Fibroblast of villous mesenchyme (primary cell): ENCODE measurements around the gene RSPH6A. TPM values are rescaled to one million over a fixed set of nuclear protein-coding genes. Genes with fewer than 3 reads are reported as not detected.

Experiments used
- DNase-seq: peaks from one replicate; pipeline ENCODE4 v3.0.0-alpha.2; 2010; ENCODE audit warnings: low read depth
- H3K4me3 ChIP-seq: 2 replicates; pipeline ENCODE4 v1.5.1; 2011; ENCODE audit warnings: low read depth, mild to moderate bottlenecking, low read length
- total RNA-seq: library from RNA; depleted of rRNA; stranded (reverse); fragments of >200 nt; gene quantifications from 2 replicates; pipeline ENCODE4 v1.2.3, GENCODE V29; 2012
- TF ChIP-seq, protein P1 (sequence below): IDR thresholded peaks from 2 replicates; pipeline ENCODE4 v1.5.1; 2012; ENCODE audit warnings: low read depth, mild to moderate bottlenecking, low read length; ENCODE audit not compliant: insufficient read depth

The RSPH6A gene
- total RNA-seq, 1 donor: under 0.01 TPM

DNA sequence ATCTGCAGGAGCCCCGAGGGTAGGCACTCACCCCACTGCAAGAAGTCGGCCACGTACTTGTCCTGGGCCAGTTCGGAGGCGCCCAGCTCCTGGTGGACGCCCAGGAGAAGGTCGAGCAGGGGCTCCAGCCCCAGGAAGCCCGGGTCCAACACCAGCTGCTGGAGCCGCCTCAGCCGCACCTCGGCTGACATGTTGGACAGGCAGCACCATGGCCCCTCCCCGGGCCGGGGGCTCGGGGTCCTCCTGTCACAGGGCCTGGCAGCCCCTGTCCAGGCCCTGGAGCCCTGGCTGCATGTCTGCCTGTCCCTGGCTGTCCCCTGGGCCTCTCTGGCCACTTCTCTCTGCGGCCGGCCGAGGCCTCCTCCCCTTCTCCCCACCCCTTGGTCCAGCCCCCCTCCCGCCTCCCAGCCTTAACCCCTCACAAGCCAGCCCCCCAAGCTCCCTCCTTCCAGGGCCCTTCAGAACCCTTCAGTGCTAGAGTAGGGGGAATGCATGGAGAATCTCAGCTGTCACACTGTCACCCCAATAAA is 32.9 kb downstream of the RSPH6A start, which contains the start of gene DMPK:
Gene DMPK (minus strand): TSS at position 329 of the 530 bp plus-strand sequence. CDS start 138 bp downstream, at position 191.
- TF ChIP-seq, protein P1, sequence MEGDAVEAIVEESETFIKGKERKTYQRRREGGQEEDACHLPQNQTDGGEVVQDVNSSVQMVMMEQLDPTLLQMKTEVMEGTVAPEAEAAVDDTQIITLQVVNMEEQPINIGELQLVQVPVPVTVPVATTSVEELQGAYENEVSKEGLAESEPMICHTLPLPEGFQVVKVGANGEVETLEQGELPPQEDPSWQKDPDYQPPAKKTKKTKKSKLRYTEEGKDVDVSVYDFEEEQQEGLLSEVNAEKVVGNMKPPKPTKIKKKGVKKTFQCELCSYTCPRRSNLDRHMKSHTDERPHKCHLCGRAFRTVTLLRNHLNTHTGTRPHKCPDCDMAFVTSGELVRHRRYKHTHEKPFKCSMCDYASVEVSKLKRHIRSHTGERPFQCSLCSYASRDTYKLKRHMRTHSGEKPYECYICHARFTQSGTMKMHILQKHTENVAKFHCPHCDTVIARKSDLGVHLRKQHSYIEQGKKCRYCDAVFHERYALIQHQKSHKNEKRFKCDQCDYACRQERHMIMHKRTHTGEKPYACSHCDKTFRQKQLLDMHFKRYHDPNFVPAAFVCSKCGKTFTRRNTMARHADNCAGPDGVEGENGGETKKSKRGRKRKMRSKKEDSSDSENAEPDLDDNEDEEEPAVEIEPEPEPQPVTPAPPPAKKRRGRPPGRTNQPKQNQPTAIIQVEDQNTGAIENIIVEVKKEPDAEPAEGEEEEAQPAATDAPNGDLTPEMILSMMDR: no peak
- H3K4me3 ChIP-seq: peak within 1 kb of the TSS; percentile 71
- DNase-seq: peak; percentile 52

GRCh38 chr19:45781214-45782161 is 33.6 kb downstream of the RSPH6A start:
- DNase-seq: peak; percentile 21
- peak overlapping the region; percentile 71 for H3K4me3 ChIP-seq
- TF ChIP-seq, protein P1: no peak

DNA sequence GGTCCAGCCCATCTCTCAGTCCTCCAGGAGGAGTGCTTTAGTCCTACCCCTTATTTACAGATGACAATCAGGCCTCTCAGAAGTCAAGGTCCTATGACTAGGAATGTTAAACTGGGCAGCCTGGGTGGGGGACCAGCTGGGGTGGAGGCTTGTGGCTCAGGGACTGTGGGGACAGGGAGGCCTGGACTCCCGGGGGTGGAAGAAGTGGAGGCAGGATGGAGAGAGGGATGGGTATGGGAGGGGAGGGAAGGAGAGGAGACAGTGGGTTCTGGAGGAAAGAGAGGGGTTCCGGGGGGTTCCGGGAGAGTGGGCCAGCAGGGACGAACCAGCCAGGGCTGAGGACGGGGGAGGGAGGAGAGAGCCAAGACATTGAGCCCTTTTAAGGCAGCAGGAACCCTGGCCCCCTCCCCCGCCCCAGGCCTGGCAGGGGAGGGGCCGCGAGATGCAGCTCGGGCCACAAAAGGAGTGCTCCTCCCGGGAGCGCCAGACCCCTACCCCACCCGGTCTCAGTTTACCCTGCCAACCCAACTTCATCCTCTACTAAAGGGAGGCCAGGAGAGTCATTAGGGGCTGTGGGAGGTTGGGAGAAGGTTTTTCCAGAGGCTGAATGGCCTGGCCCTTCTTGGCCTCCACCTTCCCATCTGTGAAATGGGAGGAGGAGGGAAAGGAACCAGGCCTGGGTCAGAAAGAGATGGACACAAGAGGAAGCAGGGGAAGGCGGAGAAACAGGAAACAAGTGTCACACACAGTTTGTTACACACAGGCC is 34.5 kb downstream of the RSPH6A start:
- peak overlapping the region; percentile 71 for H3K4me3 ChIP-seq
- DNase-seq: no peak

GRCh38 chr19:45780146-45780447 is 35.0 kb downstream of the RSPH6A start:
- H3K4me3 ChIP-seq: peak overlapping the region; percentile 71
- no peak for DNase-seq
- TF ChIP-seq, protein P1: no peak

More for the DNA sequence above, 34.5 kb downstream of the RSPH6A start:
- TF ChIP-seq, protein P1: no peak

DNA sequence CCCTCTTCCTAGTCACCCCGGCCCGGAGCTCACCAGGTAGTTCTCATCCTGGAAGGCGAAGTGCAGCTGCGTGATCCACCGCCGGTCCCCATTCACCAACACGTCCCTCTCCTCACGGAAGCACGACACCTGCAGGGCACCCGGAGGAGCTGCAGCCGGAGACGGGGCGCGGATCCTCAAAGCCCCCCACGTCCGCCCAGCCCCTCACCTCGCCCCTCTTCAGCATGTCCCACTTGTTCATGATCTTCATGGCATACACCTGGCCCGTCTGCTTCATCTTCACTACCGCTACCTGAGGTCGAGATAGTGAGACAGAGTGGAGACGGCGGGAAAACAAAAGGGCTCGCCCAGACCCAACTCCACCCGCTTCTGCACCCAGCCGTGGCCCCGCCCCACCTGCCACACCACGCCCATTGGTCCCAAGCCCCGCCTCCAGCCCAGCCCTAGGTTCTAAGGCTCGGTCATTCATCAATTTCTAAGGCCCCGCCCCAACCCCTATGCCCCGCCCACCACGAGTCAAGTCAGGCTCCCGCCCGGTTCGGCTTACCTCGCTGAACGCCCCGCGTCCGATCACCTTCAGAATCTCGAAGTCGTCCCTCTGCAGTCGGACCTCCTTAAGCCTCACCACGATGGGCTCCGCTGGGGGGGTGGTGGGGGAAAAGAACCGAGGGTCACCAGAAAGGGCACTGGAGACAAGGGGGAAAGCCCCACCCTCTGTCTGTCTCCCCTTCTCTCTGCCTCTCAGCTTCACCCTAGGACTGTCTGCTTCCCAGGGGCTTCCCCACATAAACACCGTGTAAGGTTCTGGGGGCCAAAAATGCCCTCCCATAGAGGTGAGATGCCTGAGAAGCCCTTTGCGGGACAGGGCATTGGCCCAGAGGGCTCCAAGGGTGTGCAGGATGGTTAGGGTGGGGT is 35.6 kb downstream of the RSPH6A start:
- TF ChIP-seq, protein P1: peak; percentile 32
- H3K4me3 ChIP-seq: peak overlapping the region; percentile 71
- DNase-seq: peak; percentile 55
